OCI-LY7 (cell line): ENCODE measurements around the gene SLC31A1.

Source experiments
- CTCF ChIP-seq: fragments of 200-600 bp; sonication (generic); conservative IDR thresholded peaks from 2 replicates; pipeline ENCODE4 v1.5.1; 2014; ENCODE audit warnings: mild to moderate bottlenecking, antibody characterized with exemption, low read length, moderate library complexity, mixed read lengths
- EZH2phosphoT487 ChIP-seq: fragments of 200-600 bp; sonication (generic); IDR thresholded peaks from 2 replicates; pipeline ENCODE4 v1.6.1; 2018; ENCODE audit warnings: low read depth, borderline replicate concordance, mild to moderate bottlenecking, mixed run types, antibody characterized with exemption, low read length, moderate library complexity, mixed read lengths

- TF ChIP-seq CTCF = no peak
- no peak for TF ChIP-seq EZH2phosphoT487
Observed at GRCh38 chr9:113187929-113188595, 33.3 kb upstream of the SLC31A1 start.
